Stimulated activated CD8-positive, alpha-beta memory T cell treated with anti-CD3 and anti-CD28 coated beads, Interleukin-4, amount 100 ng/mL, for 4 hours (primary cell): ENCODE results near the gene TBX20.
"Not testable (repeated sequence)": the region's sequence is repeated elsewhere in the genome, so short reads cannot be mapped to it uniquely, and the experiment has no call there.

Experiments
- DNase-seq, 2 donors: peaks; one replicate each; pipeline ENCODE4 v3.0.0-alpha.2; 2020; ENCODE audit warnings: low read depth in 2 of 2, low spot score in 1 of 2

The TBX20 gene

DNA sequence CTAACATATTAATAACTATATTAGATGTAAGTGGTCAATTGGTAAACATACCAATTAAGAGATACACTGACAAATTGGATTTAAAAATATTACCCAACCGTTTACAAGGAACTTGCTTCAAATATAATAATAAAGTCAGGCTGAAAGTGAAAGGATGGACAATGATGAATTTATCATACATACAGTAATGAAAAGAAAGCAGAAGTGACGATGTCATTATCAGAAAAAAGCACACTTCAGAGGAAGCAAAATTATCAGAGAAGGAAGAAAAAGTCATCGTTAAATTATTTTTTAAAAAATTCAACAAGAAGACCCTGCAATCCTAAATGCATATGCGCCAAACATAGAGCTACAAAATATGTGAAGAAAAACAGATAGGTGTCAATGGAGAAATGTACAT lies 81.8 kb downstream of the TBX20 start:
- not testable (repeated sequence) for DNase-seq

- DNase-seq: not testable (repeated sequence)
These were observed 86.2 kb downstream of the TBX20 start for GRCh38 chr7:35167658-35168057.

DNA sequence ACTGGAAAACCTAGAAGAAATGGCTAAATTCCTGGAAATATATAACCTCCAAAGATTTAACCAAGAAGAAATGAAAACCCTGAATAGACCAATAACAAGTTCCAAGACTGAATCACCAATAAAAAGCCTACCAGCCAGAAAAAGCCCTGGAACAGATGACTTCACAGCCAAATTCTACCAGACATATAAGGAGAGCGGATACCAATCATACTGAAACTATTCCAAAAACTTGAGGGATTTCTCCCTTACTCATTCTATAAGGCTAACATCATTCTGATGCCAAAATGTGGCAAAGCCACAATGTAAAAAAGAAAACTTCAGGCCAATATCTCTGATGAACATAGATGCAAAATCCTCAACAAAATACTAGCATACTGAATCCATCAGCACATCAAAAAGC lies 86.7 kb downstream of the TBX20 start:
- DNase-seq: not testable (repeated sequence)

GRCh38 chr7:35161059-35161740 lies 92.7 kb downstream of the TBX20 start:
- DNase-seq: not testable (repeated sequence)
